Inferior parietal cortex (tissue), 1 donor: ENCODE results near the gene IL4.

Experiments
- DNase-seq: peaks from one replicate; pipeline ENCODE4 v3.0.0-alpha.2; 2016; ENCODE audit errors: extremely low spot score

Gene IL4

GRCh38 chr5:132658381-132659302 lies 15.1 kb upstream of the IL4 start:
- no peak for DNase-seq

DNA sequence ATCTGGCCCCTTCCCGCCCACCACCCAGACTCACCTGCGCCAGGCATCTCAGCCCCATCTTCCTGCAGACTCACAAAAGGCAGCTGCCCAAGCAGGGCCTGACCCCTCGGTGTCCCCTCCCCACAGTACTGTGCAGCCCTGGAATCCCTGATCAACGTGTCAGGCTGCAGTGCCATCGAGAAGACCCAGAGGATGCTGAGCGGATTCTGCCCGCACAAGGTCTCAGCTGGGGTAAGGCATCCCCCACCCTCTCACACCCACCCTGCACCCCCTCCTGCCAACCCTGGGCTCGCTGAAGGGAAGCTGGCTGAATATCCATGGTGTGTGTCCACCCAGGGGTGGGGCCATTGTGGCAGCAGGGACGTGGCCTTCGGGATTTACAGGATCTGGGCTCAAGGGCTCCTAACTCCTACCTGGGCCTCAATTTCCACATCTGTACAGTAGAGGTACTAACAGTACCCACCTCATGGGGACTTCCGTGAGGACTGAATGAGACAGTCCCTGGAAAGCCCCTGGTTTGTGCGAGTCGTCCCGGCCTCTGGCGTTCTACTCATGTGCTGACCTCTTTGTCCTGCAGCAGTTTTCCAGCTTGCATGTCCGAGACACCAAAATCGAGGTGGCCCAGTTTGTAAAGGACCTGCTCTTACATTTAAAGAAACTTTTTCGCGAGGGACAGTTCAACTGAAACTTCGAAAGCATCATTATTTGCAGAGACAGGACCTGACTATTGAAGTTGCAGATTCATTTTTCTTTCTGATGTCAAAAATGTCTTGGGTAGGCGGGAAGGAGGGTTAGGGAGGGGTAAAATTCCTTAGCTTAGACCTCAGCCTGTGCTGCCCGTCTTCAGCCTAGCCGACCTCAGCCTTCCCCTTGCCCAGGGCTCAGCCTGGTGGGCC lies 13.9 kb upstream of the IL4 start:
- no peak for DNase-seq

DNA sequence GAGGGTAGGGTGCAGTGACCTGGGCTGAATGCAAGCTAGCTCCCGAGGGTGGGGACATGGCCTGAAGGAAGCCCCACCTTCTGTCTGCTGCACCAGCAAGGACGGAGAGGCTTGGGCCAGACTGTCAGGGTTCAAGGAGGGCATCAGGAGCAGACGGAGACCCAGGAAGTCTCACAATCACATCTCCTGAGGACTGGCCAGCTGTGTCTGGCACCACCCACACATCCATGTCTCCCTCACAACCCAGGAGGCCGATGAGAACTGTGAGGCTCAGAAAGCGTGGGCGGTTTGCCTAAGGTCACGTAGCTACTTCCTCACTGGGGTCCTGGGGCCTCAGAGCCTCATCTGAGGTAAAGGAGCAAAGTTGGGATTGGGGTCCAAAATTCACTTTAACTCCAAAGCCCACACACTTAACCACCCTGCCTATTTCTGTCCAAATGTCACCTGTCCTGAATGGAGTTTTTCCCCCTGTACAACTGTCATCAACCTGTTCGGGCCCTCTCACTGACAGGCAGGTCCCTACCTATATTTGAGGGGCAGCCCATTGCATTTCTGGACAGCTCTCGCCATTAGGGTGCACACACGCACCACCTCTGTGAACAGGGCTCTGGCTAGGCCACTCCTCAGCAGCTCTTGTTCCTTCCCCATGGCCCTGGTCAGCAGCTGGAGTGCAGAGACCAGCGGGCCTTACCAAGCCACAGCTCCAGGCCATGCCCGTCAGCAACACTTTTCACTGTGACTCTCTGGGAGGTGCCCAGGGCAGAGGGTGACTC lies 12.4 kb upstream of the IL4 start:
- DNase-seq = no peak

DNA sequence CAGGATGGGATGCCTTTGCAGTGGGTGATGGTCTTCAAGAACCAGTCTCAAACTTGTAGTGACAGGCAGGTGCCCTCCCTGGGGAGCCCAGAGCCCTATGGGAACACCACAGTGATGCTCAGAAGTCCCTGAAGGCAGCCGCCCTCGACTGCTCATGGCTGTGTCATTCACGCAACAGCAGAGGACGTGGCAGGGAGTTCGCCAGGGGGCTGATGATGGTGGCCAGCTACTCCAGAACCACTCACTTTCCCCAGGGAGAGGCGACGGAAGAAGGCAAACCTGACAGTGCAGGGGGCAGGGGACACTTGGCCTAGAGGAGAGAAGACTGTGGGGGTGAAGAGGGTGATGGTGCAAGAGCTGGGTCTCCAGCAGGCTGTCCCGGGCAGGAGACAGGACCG lies 11.8 kb upstream of the IL4 start:
- no peak for DNase-seq

DNA sequence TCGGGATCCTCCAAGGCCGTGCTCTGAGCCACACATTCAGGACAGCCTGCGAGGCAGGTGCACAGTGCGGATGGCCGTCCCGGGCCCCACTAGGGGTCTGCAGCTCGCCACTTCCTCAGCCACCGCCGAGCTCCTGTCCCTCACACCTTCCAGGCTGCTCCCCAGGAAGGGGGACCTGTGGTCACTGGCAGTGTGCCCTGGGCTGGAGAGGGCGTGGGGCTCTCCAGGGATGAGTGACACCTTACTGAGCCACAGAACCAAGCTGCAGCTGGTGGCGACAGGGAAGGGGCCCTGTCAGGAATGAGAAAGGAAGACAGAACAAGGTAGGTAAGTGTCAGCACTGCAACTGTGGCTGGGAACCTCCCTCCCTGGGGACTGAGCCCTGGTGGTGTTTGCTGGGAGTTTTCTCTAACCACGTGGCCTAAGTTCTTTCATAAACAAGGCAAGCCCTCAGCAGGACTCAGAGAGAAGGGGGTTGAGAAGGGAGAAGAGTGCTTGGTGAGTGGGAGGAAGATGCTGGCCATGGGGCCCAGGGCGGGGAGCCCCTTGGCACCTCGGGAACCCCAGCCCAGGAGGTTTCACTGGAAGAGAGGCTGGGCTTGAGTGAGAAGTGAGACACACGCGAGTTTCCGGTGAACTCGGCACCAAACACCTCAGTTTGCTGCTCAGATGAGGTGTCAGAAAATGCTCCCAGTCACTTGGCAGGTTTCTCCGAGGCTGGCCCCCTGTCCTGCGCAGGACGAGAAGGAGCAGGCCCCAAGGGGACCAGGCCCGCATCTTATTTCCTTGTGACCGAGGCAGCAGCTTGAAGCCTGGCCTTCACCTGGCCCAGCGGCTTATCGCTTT lies 10.6 kb upstream of the IL4 start:
- no peak for DNase-seq

- DNase-seq = no peak
Observed at GRCh38 chr5:132663771-132664695, 9.8 kb upstream of the IL4 start.

- DNase-seq = no peak
Observed at GRCh38 chr5:132664696-132665209, 9.0 kb upstream of the IL4 start.

- DNase-seq = no peak
Observed at GRCh38 chr5:132665574-132666080, 8.2 kb upstream of the IL4 start.

GRCh38 chr5:132666310-132667123 lies 7.3 kb upstream of the IL4 start:
- no peak for DNase-seq

- no peak for DNase-seq
Observed at GRCh38 chr5:132667309-132667708, 6.5 kb upstream of the IL4 start.

DNA sequence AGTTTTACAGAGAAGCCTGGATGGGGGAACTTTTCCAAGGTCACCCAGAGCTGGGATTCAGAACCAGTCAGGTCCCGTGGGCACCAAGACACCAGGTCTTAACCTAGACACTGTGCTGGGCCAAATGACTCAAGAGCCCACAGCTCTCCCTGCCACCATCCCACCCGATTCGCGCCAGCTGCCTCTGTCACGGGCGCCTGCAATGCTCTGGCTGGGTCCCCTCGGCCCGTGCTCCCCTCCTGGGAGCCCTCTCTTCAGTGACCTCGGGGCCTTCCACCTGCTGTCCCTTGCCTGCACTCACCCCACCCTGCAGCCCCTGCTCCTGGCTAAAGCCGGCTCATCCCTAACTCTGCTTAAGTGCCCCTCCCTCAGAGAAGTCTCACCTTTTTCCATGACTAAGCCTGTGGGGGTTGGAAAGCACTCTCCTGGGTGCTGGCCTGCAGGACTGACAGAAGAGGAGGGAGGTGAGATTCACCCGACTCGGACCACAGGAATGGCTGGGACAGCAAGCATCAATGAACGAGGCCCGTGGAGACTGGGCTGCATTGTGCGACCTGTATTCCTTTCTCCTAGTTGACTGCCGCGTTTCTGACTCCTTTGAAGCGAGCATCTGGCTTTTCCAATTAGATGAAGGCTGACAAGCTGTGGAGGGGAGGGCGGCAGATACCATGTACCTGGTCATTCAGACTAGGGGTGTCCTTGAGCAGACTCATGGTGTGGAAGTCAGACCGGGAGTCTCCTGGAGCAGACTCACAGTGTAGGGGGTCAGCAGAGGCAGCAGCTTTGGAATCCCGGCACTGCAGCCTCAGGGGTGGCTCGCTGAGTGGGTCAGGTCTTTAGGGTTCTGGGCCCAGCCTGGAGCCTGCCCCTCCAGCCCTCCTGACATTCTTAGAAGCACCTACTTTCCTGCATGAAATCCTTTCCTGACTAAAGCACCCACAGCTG lies 5.8 kb upstream of the IL4 start:
- DNase-seq = no peak

GRCh38 chr5:132668706-132669454 lies 4.9 kb upstream of the IL4 start:
- DNase-seq = no peak

DNA sequence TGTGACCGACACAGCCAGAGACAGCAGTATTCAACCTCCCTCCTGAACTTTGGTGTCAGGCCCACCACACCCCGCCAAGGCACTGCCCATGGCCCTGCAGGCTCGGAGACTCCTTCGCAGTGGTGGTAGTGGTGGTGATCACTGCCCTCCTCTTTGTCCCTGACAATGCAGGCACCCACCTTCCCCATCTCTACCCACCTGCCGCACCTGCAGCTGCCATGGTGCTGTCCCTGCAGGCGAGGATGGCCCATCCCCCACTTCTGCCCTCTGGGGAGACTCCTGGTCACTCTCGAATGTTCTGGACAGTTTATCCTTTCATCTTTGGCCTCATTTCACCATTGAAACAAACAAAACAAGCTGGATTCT lies 4.4 kb upstream of the IL4 start:
- no peak for DNase-seq

- no peak for DNase-seq
Observed at GRCh38 chr5:132669966-132670882, 3.6 kb upstream of the IL4 start.

- DNase-seq = no peak
Observed at GRCh38 chr5:132671000-132671399, 2.8 kb upstream of the IL4 start.

GRCh38 chr5:132673488-132673887 lies 301 bp upstream of the IL4 start:
- no peak for DNase-seq
